Measurements from ENCODE around the gene MRPL53. TPM values are rescaled to one million over a fixed set of nuclear protein-coding genes. Genes with fewer than 3 reads are reported as not detected.

Gene MRPL53
- total and polyA plus RNA-seq, 2 of the 13 experiments (the other 11 are each of a cell fraction or from before 2014, with no cell fraction given), result 34.3 to 51.9 TPM

GRCh38 chr2:74513605-74514367 is 41.3 kb upstream of the MRPL53 start (continued):
- TF ChIP-seq PHF5A (CRISPR knock-in tag; IDR thresholded peaks at IDR 0.05; ENCODE audit: low read depth, unreplicated experiment), result no peak
- no peak for TF ChIP-seq E2F1 (CRISPR knock-in tag; IDR thresholded peaks at IDR 0.05)
- no peak for TF ChIP-seq ZNF136 (CRISPR knock-in tag; IDR thresholded peaks at IDR 0.05; ENCODE audit: low read depth)
- TF ChIP-seq CCAR2 (optimal IDR thresholded peaks at IDR 0.05; ENCODE audit: low read depth, low read length), result no peak
- no peak for TF ChIP-seq ZNF775 (CRISPR knock-in tag; IDR thresholded peaks at IDR 0.05; ENCODE audit: borderline replicate concordance)
- no peak for TF ChIP-seq SALL1 (CRISPR knock-in tag; IDR thresholded peaks at IDR 0.05)
- TF ChIP-seq MTERF4 (CRISPR knock-in tag; IDR thresholded peaks at IDR 0.05), result no peak
- TF ChIP-seq ZNF746 (CRISPR knock-in tag; IDR thresholded peaks at IDR 0.05), result no peak
- TF ChIP-seq GABPA (IDR thresholded peaks at IDR 0.05; ENCODE audit: low read depth, low read length), result no peak
- TF ChIP-seq GABPA (CRISPR knock-in tag; IDR thresholded peaks at IDR 0.05; ENCODE audit: low read depth), result no peak
- TF ChIP-seq NFIC (IDR thresholded peaks at IDR 0.05; ENCODE audit: low read length), result no peak
- no peak for TF ChIP-seq LCORL (IDR thresholded peaks at IDR 0.05)
- TF ChIP-seq LCORL (CRISPR knock-in tag; IDR thresholded peaks at IDR 0.05), result 0 out of 2 replicates have a peak, but pooled peaks have one; percentile 5
- TF ChIP-seq KDM4B (CRISPR knock-in tag; IDR thresholded peaks at IDR 0.05), result 0 out of 2 replicates have a peak, but pooled peaks have one; percentile 0
- no peak for TF ChIP-seq ZNF546 (CRISPR knock-in tag; conservative IDR thresholded peaks at IDR 0.05)
- TF ChIP-seq PRDM4 (CRISPR knock-in tag; IDR thresholded peaks at IDR 0.05; ENCODE audit: borderline replicate concordance), result no peak
- no peak for TF ChIP-seq RCOR2 (CRISPR knock-in tag; IDR thresholded peaks at IDR 0.05)
- no peak for TF ChIP-seq NPAS2 (CRISPR knock-in tag; IDR thresholded peaks at IDR 0.05; ENCODE audit: borderline replicate concordance)
- TF ChIP-seq ZNF740 (CRISPR knock-in tag; IDR thresholded peaks at IDR 0.05), result no peak
- no peak for TF ChIP-seq CC2D1A (CRISPR knock-in tag; IDR thresholded peaks at IDR 0.05)
- TF ChIP-seq ZBTB37 (CRISPR knock-in tag; IDR thresholded peaks at IDR 0.05), result no peak
- no peak for TF ChIP-seq ESRRA (CRISPR knock-in tag; IDR thresholded peaks at IDR 0.05; ENCODE audit: low read depth)
- no peak for TF ChIP-seq HNRNPH1 (optimal IDR thresholded peaks at IDR 0.05; ENCODE audit: low read depth, low read length)
- TF ChIP-seq ZNF33B (CRISPR knock-in tag; IDR thresholded peaks at IDR 0.05), result no peak
- 0 out of 2 replicates have a peak, but pooled peaks have one; percentile 36 for TF ChIP-seq SAFB2 (CRISPR knock-in tag; IDR thresholded peaks at IDR 0.05; ENCODE audit: borderline replicate concordance, low read depth)

Measured in HepG2 (cell line).